Stimulated activated CD4-positive, alpha-beta T cell treated with anti-CD3 and anti-CD28 coated beads, TNF-alpha, amount 100 ng/mL, for 1 hour (primary cell): ENCODE data around the gene KLK11.
"Not testable (repeated sequence)": the region's sequence is repeated elsewhere in the genome, so short reads cannot be mapped to it uniquely, and the experiment has no call there.

ENCODE experiments used
- DNase-seq, 3 donors: peaks; one replicate each; pipeline ENCODE4 v3.0.0-alpha.2; 2020; ENCODE audit warnings: low read depth in 3 of 3, low spot score in 1 of 3

The KLK11 gene

GRCh38 chr19:51006406-51006805, 20.0 kb downstream of the KLK11 start:
- no peak for DNase-seq

GRCh38 chr19:51005248-51005647, 21.2 kb downstream of the KLK11 start:
- no peak for DNase-seq

GRCh38 chr19:51003316-51003715, 23.1 kb downstream of the KLK11 start:
- no peak for DNase-seq

- DNase-seq, result no peak
Measured at GRCh38 chr19:51002542-51003311, 23.7 kb downstream of the KLK11 start.

GRCh38 chr19:51002089-51002532, 24.3 kb downstream of the KLK11 start:
- no peak for DNase-seq

- no peak for DNase-seq
Measured at GRCh38 chr19:51001515-51001914, 24.9 kb downstream of the KLK11 start, which contains the start of gene KLK8. KLK8 (minus strand) TSS chr19:51001604; CDS start chr19:51001167, 437 bp downstream.

GRCh38 chr19:51000981-51001380, 25.4 kb downstream of the KLK11 start:
- no peak for DNase-seq

GRCh38 chr19:51000426-51000825, 26.0 kb downstream of the KLK11 start:
- no peak for DNase-seq

GRCh38 chr19:50998686-50999085, 27.7 kb downstream of the KLK11 start:
- no peak for DNase-seq

- no peak for DNase-seq
Measured at GRCh38 chr19:50998061-50998460, 28.4 kb downstream of the KLK11 start.

- no peak for DNase-seq
Measured at GRCh38 chr19:50994129-50994528, 32.3 kb downstream of the KLK11 start.

- no peak for DNase-seq
Measured at GRCh38 chr19:50992666-50993035, 33.8 kb downstream of the KLK11 start.

- not testable (repeated sequence) for DNase-seq
Measured at GRCh38 chr19:50984416-50984815, 42.0 kb downstream of the KLK11 start.

GRCh38 chr19:50983625-50984292, 42.7 kb downstream of the KLK11 start, which contains the start of gene KLK7:
KLK7 (minus strand) TSS chr19:50983917; CDS start chr19:50982399, 1,518 bp downstream.
- no peak for DNase-seq

GRCh38 chr19:50982186-50982585, 44.2 kb downstream of the KLK11 start:
- DNase-seq, result no peak

- DNase-seq, result no peak
Measured at GRCh38 chr19:50981587-50982146, 44.7 kb downstream of the KLK11 start.

- no peak for DNase-seq
Measured at GRCh38 chr19:50980208-50980607, 46.2 kb downstream of the KLK11 start.

- no peak for DNase-seq
Measured at GRCh38 chr19:50979758-50980157, 46.7 kb downstream of the KLK11 start.

GRCh38 chr19:50978772-50979390, 47.5 kb downstream of the KLK11 start:
- DNase-seq, result no peak

GRCh38 chr19:50977626-50978025, 48.8 kb downstream of the KLK11 start:
- DNase-seq, result no peak

GRCh38 chr19:50975766-50976165, 50.6 kb downstream of the KLK11 start:
- DNase-seq, result no peak
